Measurements from ENCODE around the gene LRRC51.

LRRC51 gene

DNA sequence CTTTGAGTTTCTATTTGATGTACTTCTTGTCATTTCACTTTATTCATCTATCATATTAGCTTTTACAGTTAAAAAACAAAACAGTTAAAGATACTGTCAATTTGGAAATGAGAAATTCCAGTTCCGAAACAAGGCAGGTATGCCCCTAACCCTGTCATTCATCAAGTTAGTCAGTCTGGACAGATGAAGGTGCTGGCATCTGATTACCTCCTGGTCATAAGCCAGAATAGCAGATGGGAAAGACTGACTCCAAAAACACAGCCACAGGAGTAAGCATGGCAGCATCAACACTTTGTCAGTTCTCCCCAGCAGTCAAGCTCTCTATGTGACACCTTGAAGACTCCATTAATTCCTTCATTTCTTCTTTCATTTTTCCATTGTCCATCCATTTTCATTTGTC is 4.3 kb downstream of the LRRC51 start:
- Mint-ChIP-seq H3K9me3 (no peaks in the 10 kb centered on the region), H3K36me3 (peaks cover 2% of the 10 kb centered on the region), H3K27me3 (no peaks in the 10 kb centered on the region), H3K27ac (no peak overlapping the region), H3K4me3 (no peak overlapping the region), H3K4me1 (peaks cover 39% of the 10 kb centered on the region)

- Mint-ChIP-seq H3K4me1 (peaks cover 32% of the 10 kb centered on the region), H3K27ac (peak overlapping the region; percentile 8), H3K9me3 (no peaks in the 10 kb centered on the region), H3K4me3 (no peak overlapping the region), H3K27me3 (no peaks in the 10 kb centered on the region), H3K36me3 (peaks cover 2% of the 10 kb centered on the region)
Measured at GRCh38 chr11:72085621-72086351, 5.1 kb downstream of the LRRC51 start.

- Mint-ChIP-seq H3K27me3 (no peaks in the 10 kb centered on the region), H3K27ac (no peak overlapping the region), H3K4me3 (no peak overlapping the region), H3K4me1 (peaks cover 27% of the 10 kb centered on the region), H3K36me3 (peaks cover 2% of the 10 kb centered on the region), H3K9me3 (no peaks in the 10 kb centered on the region)
Measured at GRCh38 chr11:72088076-72088808, 7.6 kb downstream of the LRRC51 start.

DNA sequence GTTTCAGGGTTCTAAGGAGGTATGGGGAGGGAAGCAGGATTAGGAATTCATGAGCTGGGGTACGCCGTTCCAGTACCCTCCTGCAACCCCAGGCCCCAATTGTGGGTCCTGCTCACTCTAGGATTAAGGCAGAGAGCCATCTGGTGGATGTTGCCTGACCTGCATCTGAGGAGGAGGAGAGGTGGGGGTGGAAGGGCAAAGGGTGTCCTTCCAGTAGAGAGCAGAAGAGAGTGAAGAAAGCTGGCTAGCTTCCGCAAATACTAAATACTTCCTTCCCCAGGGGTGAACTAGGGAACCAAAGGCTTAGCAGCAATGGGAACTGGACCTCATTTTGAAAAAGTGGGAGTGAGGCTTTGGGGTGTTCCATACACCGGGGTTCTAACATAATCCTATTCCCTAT is 10.6 kb downstream of the LRRC51 start:
- H3K27ac Mint-ChIP-seq: peak overlapping the region; percentile 23
- H3K9me3 Mint-ChIP-seq: no peaks in the 10 kb centered on the region
- H3K36me3 Mint-ChIP-seq: peaks cover 2% of the 10 kb centered on the region
- no peaks in the 10 kb centered on the region for H3K27me3 Mint-ChIP-seq
- H3K4me3 Mint-ChIP-seq: no peak overlapping the region
- peaks cover 19% of the 10 kb centered on the region for H3K4me1 Mint-ChIP-seq

- no peaks in the 10 kb centered on the region for H3K9me3 Mint-ChIP-seq
- H3K36me3 Mint-ChIP-seq: peaks cover 5% of the 10 kb centered on the region
- H3K4me1 Mint-ChIP-seq: peaks cover 35% of the 10 kb centered on the region
- H3K27ac Mint-ChIP-seq: no peak overlapping the region
- no peaks in the 10 kb centered on the region for H3K27me3 Mint-ChIP-seq
- no peak overlapping the region for H3K4me3 Mint-ChIP-seq
Measured at GRCh38 chr11:72098741-72099140, 18.1 kb downstream of the LRRC51 start.

- Mint-ChIP-seq H3K27ac (peak overlapping the region; percentile 66), H3K4me3 (no peak overlapping the region), H3K36me3 (peaks cover 5% of the 10 kb centered on the region), H3K9me3 (no peaks in the 10 kb centered on the region), H3K27me3 (no peaks in the 10 kb centered on the region), H3K4me1 (peaks cover 44% of the 10 kb centered on the region)
Measured at GRCh38 chr11:72100009-72100408, 19.4 kb downstream of the LRRC51 start.

GRCh38 chr11:72100462-72100861 is 19.8 kb downstream of the LRRC51 start:
- Mint-ChIP-seq H3K4me1 (peaks cover 44% of the 10 kb centered on the region), H3K4me3 (no peak overlapping the region), H3K27ac (peak overlapping the region; percentile 66), H3K9me3 (no peaks in the 10 kb centered on the region), H3K27me3 (no peaks in the 10 kb centered on the region), H3K36me3 (peaks cover 7% of the 10 kb centered on the region)

DNA sequence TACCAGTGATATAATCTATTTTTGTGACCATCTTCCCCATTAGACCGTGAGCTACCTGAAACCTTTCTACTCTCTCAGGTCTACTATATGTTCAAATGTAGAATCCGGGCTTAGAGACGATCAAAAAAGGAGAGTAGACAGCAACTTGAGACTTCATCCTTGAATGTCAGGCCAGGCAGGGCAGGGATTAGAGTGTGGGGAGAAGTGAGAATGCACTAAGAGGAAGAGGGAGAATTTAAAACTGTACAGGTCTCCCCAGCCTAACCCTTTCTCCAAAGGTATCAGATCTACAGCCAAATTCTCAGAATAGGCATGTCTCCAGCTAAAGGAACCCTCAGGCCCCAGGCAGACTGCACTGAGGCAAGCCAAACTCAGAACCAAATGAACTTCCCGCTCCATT is 21.5 kb downstream of the LRRC51 start:
- Mint-ChIP-seq H3K4me3 (peak overlapping the region; percentile 98), H3K4me1 (peaks cover 44% of the 10 kb centered on the region), H3K27ac (peak overlapping the region; percentile 94), H3K36me3 (peaks cover 7% of the 10 kb centered on the region), H3K27me3 (no peaks in the 10 kb centered on the region), H3K9me3 (no peaks in the 10 kb centered on the region)

- Mint-ChIP-seq H3K36me3 (peaks cover 7% of the 10 kb centered on the region), H3K9me3 (no peaks in the 10 kb centered on the region), H3K4me3 (peak overlapping the region; percentile 98), H3K4me1 (peaks cover 44% of the 10 kb centered on the region), H3K27me3 (no peaks in the 10 kb centered on the region), H3K27ac (peak overlapping the region; percentile 94)
Measured at GRCh38 chr11:72102631-72102945, 21.9 kb downstream of the LRRC51 start.

- H3K27me3 Mint-ChIP-seq: no peaks in the 10 kb centered on the region
- peaks cover 40% of the 10 kb centered on the region for H3K4me1 Mint-ChIP-seq
- peaks cover 4% of the 10 kb centered on the region for H3K36me3 Mint-ChIP-seq
- peak within 1 kb of the TSS; percentile 94 for H3K27ac Mint-ChIP-seq
- peak within 1 kb of the TSS; percentile 98 for H3K4me3 Mint-ChIP-seq
- no peaks in the 10 kb centered on the region for H3K9me3 Mint-ChIP-seq
Measured at GRCh38 chr11:72102946-72103753, 22.5 kb downstream of the LRRC51 start, which contains the start of gene LAMTOR1. Gene LAMTOR1 (minus strand): TSS chr11:72103297. CDS start chr11:72103224, 73 bp downstream.

GRCh38 chr11:72103754-72104167 is 23.1 kb downstream of the LRRC51 start:
- peak overlapping the region; percentile 98 for H3K4me3 Mint-ChIP-seq
- H3K27me3 Mint-ChIP-seq: no peaks in the 10 kb centered on the region
- peaks cover 40% of the 10 kb centered on the region for H3K4me1 Mint-ChIP-seq
- H3K36me3 Mint-ChIP-seq: peaks cover 4% of the 10 kb centered on the region
- H3K9me3 Mint-ChIP-seq: no peaks in the 10 kb centered on the region
- peak overlapping the region; percentile 94 for H3K27ac Mint-ChIP-seq

GRCh38 chr11:72105888-72106287 is 25.2 kb downstream of the LRRC51 start, which contains the start of gene TOMT:
Gene TOMT (plus strand): TSS chr11:72105924. CDS start chr11:72105952, 28 bp downstream.
- Mint-ChIP-seq H3K4me3 (no peak within 1 kb of the TSS), H3K4me1 (peaks cover 36% of the 10 kb centered on the region), H3K27me3 (no peaks in the 10 kb centered on the region), H3K27ac (peak within 1 kb of the TSS; percentile 70), H3K36me3 (peaks cover 9% of the 10 kb centered on the region), H3K9me3 (no peaks in the 10 kb centered on the region)

GRCh38 chr11:72111300-72112142 is 30.9 kb downstream of the LRRC51 start:
- Mint-ChIP-seq H3K9me3 (no peaks in the 10 kb centered on the region), H3K4me3 (peak overlapping the region; percentile 97), H3K36me3 (peaks cover 8% of the 10 kb centered on the region), H3K4me1 (peaks cover 29% of the 10 kb centered on the region), H3K27me3 (no peaks in the 10 kb centered on the region), H3K27ac (peak overlapping the region; percentile 100)

DNA sequence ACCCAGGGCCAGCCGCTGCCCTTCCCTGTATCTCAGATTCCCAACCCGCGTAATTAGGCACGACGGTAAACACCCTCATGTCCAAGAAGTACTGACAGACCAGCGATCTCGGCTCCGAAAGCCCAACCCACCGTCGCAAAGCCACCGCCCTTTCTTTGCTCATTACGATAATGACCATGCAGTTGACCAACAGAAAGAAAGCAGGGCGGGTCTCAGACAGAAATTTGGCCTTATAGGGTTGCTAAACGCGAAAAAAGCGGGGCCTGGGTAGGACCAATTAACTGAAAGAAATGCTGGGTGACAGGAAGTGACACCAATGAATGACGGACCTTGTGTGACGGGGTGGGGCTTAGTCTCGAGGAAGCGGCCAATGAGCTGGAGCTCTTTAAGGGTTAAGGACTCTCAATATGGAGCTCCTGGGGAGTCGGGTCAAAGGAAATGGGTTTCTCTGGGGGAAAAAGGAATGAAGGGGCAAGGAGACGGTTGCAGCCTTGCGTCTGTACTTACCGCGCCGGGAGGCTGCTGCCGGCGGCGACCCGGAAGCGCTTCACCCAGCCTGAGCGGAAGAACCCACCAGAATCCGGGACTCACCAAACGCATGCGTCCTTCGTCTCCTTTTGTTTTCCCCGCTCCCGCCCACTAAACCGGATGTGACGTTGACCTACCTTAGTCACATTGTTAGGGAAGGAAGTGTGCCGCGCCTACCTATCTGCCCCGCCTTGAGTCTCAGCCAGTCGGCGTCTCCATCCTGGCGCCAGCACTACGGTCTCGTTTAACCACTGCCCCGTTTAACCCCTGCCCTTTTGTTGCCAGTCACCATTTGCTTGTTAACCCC is 31.7 kb downstream of the LRRC51 start, which contains the start of gene ANAPC15:
ANAPC15 (minus strand) TSS at position 553 of the 835 bp plus-strand sequence. CDS start 1,419 bp downstream, outside the sequence.
- peaks cover 8% of the 10 kb centered on the region for H3K36me3 Mint-ChIP-seq
- H3K27me3 Mint-ChIP-seq: no peaks in the 10 kb centered on the region
- H3K27ac Mint-ChIP-seq: peak within 1 kb of the TSS; percentile 100
- peaks cover 29% of the 10 kb centered on the region for H3K4me1 Mint-ChIP-seq
- no peaks in the 10 kb centered on the region for H3K9me3 Mint-ChIP-seq
- H3K4me3 Mint-ChIP-seq: peak within 1 kb of the TSS; percentile 97

Measured in activated naive CD4-positive, alpha-beta T cell treated with anti-CD3 and anti-CD28 coated beads, Interleukin-2, amount 50 U/mL, for 24 hours (primary cell).